COLO668 (cell line): ENCODE measurements around the gene MUC2.

Source experiments
- DNase-seq: peaks from one replicate; lab custom pipeline; 2025; ENCODE audit not compliant: unreplicated experiment; lab: John Stamatoyannopoulos, UW

MUC2 gene

GRCh38 chr11:1085440-1086170, 10.9 kb downstream of the MUC2 start:
- DNase-seq: no peak

- DNase-seq: no peak
Measured at GRCh38 chr11:1086171-1087102, 11.8 kb downstream of the MUC2 start.

- no peak for DNase-seq
Measured at GRCh38 chr11:1087279-1087960, 12.7 kb downstream of the MUC2 start.

GRCh38 chr11:1087961-1088926, 13.6 kb downstream of the MUC2 start:
- no peak for DNase-seq

GRCh38 chr11:1088927-1089737, 14.5 kb downstream of the MUC2 start:
- DNase-seq: no peak

- no peak for DNase-seq
Measured at GRCh38 chr11:1089738-1090599, 15.3 kb downstream of the MUC2 start.

- no peak for DNase-seq
Measured at GRCh38 chr11:1090600-1091331, 16.1 kb downstream of the MUC2 start.

- no peak for DNase-seq
Measured at GRCh38 chr11:1091332-1092083, 16.8 kb downstream of the MUC2 start.

- no peak for DNase-seq
Measured at GRCh38 chr11:1092145-1092670, 17.5 kb downstream of the MUC2 start.

- DNase-seq: no peak
Measured at GRCh38 chr11:1092919-1093318, 18.2 kb downstream of the MUC2 start.

- no peak for DNase-seq
Measured at GRCh38 chr11:1099519-1100355, 25.1 kb downstream of the MUC2 start.

GRCh38 chr11:1100417-1101245, 26.0 kb downstream of the MUC2 start:
- no peak for DNase-seq

GRCh38 chr11:1101318-1102089, 26.8 kb downstream of the MUC2 start:
- DNase-seq: no peak

- DNase-seq: no peak
Measured at GRCh38 chr11:1102221-1102971, 27.7 kb downstream of the MUC2 start.
